Rectal smooth muscle tissue (tissue), 1 donor: ENCODE data around the gene OSBPL3.

Experiments used
- H3K27ac ChIP-seq: one replicate; pipeline ENCODE4 v1.7.0; 2013; ENCODE audit warnings: low read depth, low read length, inconsistent platforms
- H3K27me3 ChIP-seq: one replicate; pipeline ENCODE4 v1.7.0; 2013; ENCODE audit warnings: low read length; ENCODE audit not compliant: control insufficient read depth, insufficient read depth
- H3K36me3 ChIP-seq: one replicate; pipeline ENCODE4 v1.7.0; 2013; ENCODE audit warnings: low read length; ENCODE audit not compliant: control insufficient read depth, insufficient read depth
- H3K4me1 ChIP-seq: one replicate; pipeline ENCODE4 v1.7.0; 2013; ENCODE audit warnings: low read length; ENCODE audit not compliant: control insufficient read depth, insufficient read depth
- H3K4me3 ChIP-seq: one replicate; pipeline ENCODE4 v1.7.0; 2013; ENCODE audit warnings: low read length
- H3K9ac ChIP-seq: one replicate; pipeline ENCODE4 v1.7.0; 2013; ENCODE audit warnings: low read length

Gene OSBPL3

GRCh38 chr7:24975644-24976260, 4.2 kb downstream of the OSBPL3 start:
- no peaks in the 10 kb centered on the region for H3K4me1 ChIP-seq
- H3K4me3 ChIP-seq = no peak overlapping the region
- H3K27ac ChIP-seq = no peak overlapping the region
- H3K36me3 ChIP-seq = no peaks in the 10 kb centered on the region
- no peak overlapping the region for H3K9ac ChIP-seq
- no peaks in the 10 kb centered on the region for H3K27me3 ChIP-seq

- Histone ChIP-seq H3K9ac (no peak overlapping the region), H3K27me3 (no peaks in the 10 kb centered on the region), H3K4me1 (no peaks in the 10 kb centered on the region), H3K36me3 (no peaks in the 10 kb centered on the region), H3K27ac (no peak overlapping the region), H3K4me3 (no peak overlapping the region)
Observed at GRCh38 chr7:24975172-24975571, 4.8 kb downstream of the OSBPL3 start.

GRCh38 chr7:24974026-24974832, 5.7 kb downstream of the OSBPL3 start:
- H3K9ac ChIP-seq = no peak overlapping the region
- no peaks in the 10 kb centered on the region for H3K4me1 ChIP-seq
- no peak overlapping the region for H3K4me3 ChIP-seq
- H3K27ac ChIP-seq = no peak overlapping the region
- no peaks in the 10 kb centered on the region for H3K36me3 ChIP-seq
- H3K27me3 ChIP-seq = no peaks in the 10 kb centered on the region

- Histone ChIP-seq H3K27me3 (no peaks in the 10 kb centered on the region), H3K4me3 (no peak overlapping the region), H3K27ac (no peak overlapping the region), H3K9ac (no peak overlapping the region), H3K4me1 (no peaks in the 10 kb centered on the region), H3K36me3 (no peaks in the 10 kb centered on the region)
Observed at GRCh38 chr7:24972991-24973390, 7.0 kb downstream of the OSBPL3 start.

- no peaks in the 10 kb centered on the region for H3K27me3 ChIP-seq
- H3K9ac ChIP-seq = no peak overlapping the region
- no peak overlapping the region for H3K27ac ChIP-seq
Observed at GRCh38 chr7:24972166-24972477, 7.9 kb downstream of the OSBPL3 start.

GRCh38 chr7:24971333-24972165, 8.4 kb downstream of the OSBPL3 start:
- H3K9ac ChIP-seq = no peak overlapping the region
- no peaks in the 10 kb centered on the region for H3K27me3 ChIP-seq
- no peaks in the 10 kb centered on the region for H3K36me3 ChIP-seq
- no peak overlapping the region for H3K27ac ChIP-seq
- H3K4me1 ChIP-seq = no peaks in the 10 kb centered on the region
- no peak overlapping the region for H3K4me3 ChIP-seq

More at GRCh38 chr7:24972166-24972477, 7.9 kb downstream of the OSBPL3 start:
- H3K4me3 ChIP-seq = no peak overlapping the region
- H3K36me3 ChIP-seq = no peaks in the 10 kb centered on the region
- no peaks in the 10 kb centered on the region for H3K4me1 ChIP-seq

- no peaks in the 10 kb centered on the region for H3K4me1 ChIP-seq
- H3K27me3 ChIP-seq = no peaks in the 10 kb centered on the region
- H3K9ac ChIP-seq = no peak overlapping the region
- no peaks in the 10 kb centered on the region for H3K36me3 ChIP-seq
- no peak overlapping the region for H3K4me3 ChIP-seq
- H3K27ac ChIP-seq = no peak overlapping the region
Observed at GRCh38 chr7:24970676-24971075, 9.3 kb downstream of the OSBPL3 start.

- no peaks in the 10 kb centered on the region for H3K27me3 ChIP-seq
- H3K36me3 ChIP-seq = no peaks in the 10 kb centered on the region
- no peak overlapping the region for H3K4me3 ChIP-seq
- no peaks in the 10 kb centered on the region for H3K4me1 ChIP-seq
- no peak overlapping the region for H3K9ac ChIP-seq
- H3K27ac ChIP-seq = no peak overlapping the region
Observed at GRCh38 chr7:24968165-24968564, 11.8 kb downstream of the OSBPL3 start.

GRCh38 chr7:24967696-24968095, 12.3 kb downstream of the OSBPL3 start:
- Histone ChIP-seq H3K4me3 (no peak overlapping the region), H3K36me3 (no peaks in the 10 kb centered on the region), H3K4me1 (no peaks in the 10 kb centered on the region), H3K27ac (no peak overlapping the region), H3K9ac (no peak overlapping the region), H3K27me3 (no peaks in the 10 kb centered on the region)

GRCh38 chr7:24966802-24967201, 13.2 kb downstream of the OSBPL3 start:
- Histone ChIP-seq H3K36me3 (no peaks in the 10 kb centered on the region), H3K27ac (no peak overlapping the region), H3K9ac (no peak overlapping the region), H3K4me1 (no peaks in the 10 kb centered on the region), H3K27me3 (no peaks in the 10 kb centered on the region), H3K4me3 (no peak overlapping the region)

GRCh38 chr7:24965831-24966708, 13.9 kb downstream of the OSBPL3 start:
- Histone ChIP-seq H3K4me1 (no peaks in the 10 kb centered on the region), H3K9ac (no peak overlapping the region), H3K36me3 (no peaks in the 10 kb centered on the region), H3K27me3 (no peaks in the 10 kb centered on the region), H3K4me3 (no peak overlapping the region), H3K27ac (no peak overlapping the region)

GRCh38 chr7:24964191-24964590, 15.8 kb downstream of the OSBPL3 start:
- H3K4me3 ChIP-seq = no peak overlapping the region
- no peak overlapping the region for H3K27ac ChIP-seq
- no peaks in the 10 kb centered on the region for H3K4me1 ChIP-seq
- H3K36me3 ChIP-seq = no peaks in the 10 kb centered on the region
- H3K27me3 ChIP-seq = no peaks in the 10 kb centered on the region
- no peak overlapping the region for H3K9ac ChIP-seq
